ENCODE measurements around the gene ZNF680.

The ZNF680 gene

DNA sequence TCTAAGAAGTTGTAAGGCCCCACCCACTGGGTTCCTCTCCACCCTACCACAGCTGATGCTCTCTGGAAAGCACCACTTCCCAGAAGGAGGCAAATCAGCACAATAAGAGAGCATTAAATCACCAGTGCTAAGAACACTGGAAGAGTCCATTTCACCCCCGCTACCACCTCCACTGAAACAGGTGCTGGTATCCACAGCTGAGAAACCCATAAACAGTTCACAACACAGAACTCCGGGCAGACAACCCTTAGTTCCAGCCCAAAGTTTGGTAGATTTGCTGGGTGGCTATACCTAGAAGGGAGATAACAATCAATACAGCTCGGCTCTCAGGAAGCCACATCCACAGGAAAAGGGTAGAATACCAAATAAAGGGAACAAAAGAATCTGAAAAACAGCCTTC is 34.1 kb downstream of the ZNF680 start:
- Histone ChIP-seq H3K27me3 (ENCODE audit: insufficient read depth, poor library complexity, severe bottlenecking) (no peaks in the 10 kb centered on the region), H3K4me1 (ENCODE audit: insufficient read depth, poor library complexity, severe bottlenecking) (no peaks in the 10 kb centered on the region), H3K4me3 (ENCODE audit: severe bottlenecking) (no peak overlapping the region), H3K36me3 (ENCODE audit: low read depth) (peaks cover 76% of the 10 kb centered on the region), H3K27ac (ENCODE audit: poor library complexity, severe bottlenecking) (no peak overlapping the region), H3K9me3 (ENCODE audit: severe bottlenecking) (peaks cover 46% of the 10 kb centered on the region)
- ATAC-seq (ENCODE audit: low read depth) (no peak), DNase-seq (ENCODE audit: low spot score) (no peak)
- no peak for TF ChIP-seq CTCF (IDR thresholded peaks at IDR 0.05; ENCODE audit: poor library complexity, severe bottlenecking)

- Histone ChIP-seq H3K4me3 (ENCODE audit: severe bottlenecking) (no peak overlapping the region), H3K4me1 (ENCODE audit: insufficient read depth, poor library complexity, severe bottlenecking) (no peaks in the 10 kb centered on the region), H3K9me3 (ENCODE audit: severe bottlenecking) (peaks cover 64% of the 10 kb centered on the region), H3K27me3 (ENCODE audit: insufficient read depth, poor library complexity, severe bottlenecking) (no peaks in the 10 kb centered on the region), H3K36me3 (ENCODE audit: low read depth) (peaks cover 70% of the 10 kb centered on the region), H3K27ac (ENCODE audit: poor library complexity, severe bottlenecking) (no peak overlapping the region)
- no peak for DNase-seq (ENCODE audit: low spot score)
- TF ChIP-seq CTCF (IDR thresholded peaks at IDR 0.05; ENCODE audit: poor library complexity, severe bottlenecking) = no peak
- no peak for ATAC-seq (ENCODE audit: low read depth)
Measured at GRCh38 chr7:64521409-64521984, 41.4 kb downstream of the ZNF680 start.

DNA sequence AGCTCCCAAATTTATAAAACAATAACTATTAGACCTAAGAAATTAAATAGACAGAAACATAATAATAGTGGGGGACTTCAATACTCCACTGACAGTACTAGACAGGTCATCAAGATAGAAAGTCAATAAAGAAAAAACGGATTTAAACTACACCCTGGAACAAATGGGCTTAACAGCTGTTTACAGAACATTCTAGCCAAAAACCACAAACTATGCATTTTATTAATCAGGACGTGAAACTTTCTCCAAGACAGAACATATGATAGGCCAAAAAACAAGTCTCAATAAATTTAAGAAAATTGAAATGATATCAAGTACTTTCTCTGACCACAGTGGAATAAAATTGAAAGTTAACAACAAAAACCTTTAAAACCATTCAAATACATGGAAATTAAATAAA is 46.4 kb downstream of the ZNF680 start:
- Histone ChIP-seq H3K36me3 (ENCODE audit: low read depth) (peaks cover 56% of the 10 kb centered on the region), H3K27ac (ENCODE audit: poor library complexity, severe bottlenecking) (no peak overlapping the region), H3K9me3 (ENCODE audit: severe bottlenecking) (peaks cover 40% of the 10 kb centered on the region), H3K27me3 (ENCODE audit: insufficient read depth, poor library complexity, severe bottlenecking) (no peaks in the 10 kb centered on the region), H3K4me3 (ENCODE audit: severe bottlenecking) (no peak overlapping the region), H3K4me1 (ENCODE audit: insufficient read depth, poor library complexity, severe bottlenecking) (no peaks in the 10 kb centered on the region)
- ATAC-seq (ENCODE audit: low read depth) = no peak
- TF ChIP-seq CTCF (IDR thresholded peaks at IDR 0.05; ENCODE audit: poor library complexity, severe bottlenecking) = no peak
- DNase-seq (ENCODE audit: low spot score) = no peak

- H3K27me3 ChIP-seq (ENCODE audit: insufficient read depth, poor library complexity, severe bottlenecking) = no peaks in the 10 kb centered on the region
- no peak for TF ChIP-seq CTCF (IDR thresholded peaks at IDR 0.05; ENCODE audit: poor library complexity, severe bottlenecking)
- DNase-seq (ENCODE audit: low spot score) (no peak), ATAC-seq (ENCODE audit: low read depth) (no peak)
- H3K36me3 ChIP-seq (ENCODE audit: low read depth) = peaks cover 50% of the 10 kb centered on the region
- H3K4me3 ChIP-seq (ENCODE audit: severe bottlenecking) = no peak overlapping the region
- H3K27ac ChIP-seq (ENCODE audit: poor library complexity, severe bottlenecking) = no peak overlapping the region
- peaks cover 35% of the 10 kb centered on the region for H3K9me3 ChIP-seq (ENCODE audit: severe bottlenecking)
- H3K4me1 ChIP-seq (ENCODE audit: insufficient read depth, poor library complexity, severe bottlenecking) = no peaks in the 10 kb centered on the region
Measured at GRCh38 chr7:64515781-64516180, 47.1 kb downstream of the ZNF680 start.

DNA sequence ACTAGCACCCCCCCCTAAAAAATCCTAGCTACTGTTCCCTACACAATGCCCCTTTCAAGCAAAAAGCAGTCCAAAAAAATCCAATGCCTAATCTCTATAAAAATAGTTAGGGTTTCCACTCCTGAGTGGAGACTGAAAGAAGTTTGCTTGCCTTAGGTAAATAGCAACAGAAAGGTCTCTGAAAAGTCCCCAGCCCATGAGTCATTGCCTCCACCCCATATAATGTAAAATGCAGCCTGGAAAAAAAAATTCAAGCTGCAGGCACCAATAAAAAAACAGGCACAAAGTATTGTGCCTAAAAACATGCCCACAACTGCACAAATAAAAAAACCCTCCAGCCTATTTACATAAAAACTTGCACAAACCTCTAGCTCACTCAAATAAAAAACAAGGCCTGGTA is 47.5 kb downstream of the ZNF680 start:
- no peak for DNase-seq (ENCODE audit: low spot score)
- H3K4me1 ChIP-seq (ENCODE audit: insufficient read depth, poor library complexity, severe bottlenecking) = no peaks in the 10 kb centered on the region
- H3K36me3 ChIP-seq (ENCODE audit: low read depth) = peaks cover 46% of the 10 kb centered on the region
- H3K4me3 ChIP-seq (ENCODE audit: severe bottlenecking) = no peak overlapping the region
- no peak for TF ChIP-seq CTCF (IDR thresholded peaks at IDR 0.05; ENCODE audit: poor library complexity, severe bottlenecking)
- H3K27me3 ChIP-seq (ENCODE audit: insufficient read depth, poor library complexity, severe bottlenecking) = no peaks in the 10 kb centered on the region
- no peak for ATAC-seq (ENCODE audit: low read depth)
- H3K27ac ChIP-seq (ENCODE audit: poor library complexity, severe bottlenecking) = no peak overlapping the region
- H3K9me3 ChIP-seq (ENCODE audit: severe bottlenecking) = peaks cover 33% of the 10 kb centered on the region
